GDM1 (cell line): ENCODE data around the gene PTPRZ1.

Experiments
- DNase-seq: peaks from one replicate; lab custom pipeline; 2025; lab: John Stamatoyannopoulos, UW

Gene PTPRZ1

GRCh38 chr7:122054393-122054792 lies 181.4 kb downstream of the PTPRZ1 start:
- DNase-seq = no peak

- no peak for DNase-seq
Measured at GRCh38 chr7:122055073-122055472, 182.1 kb downstream of the PTPRZ1 start.

- DNase-seq = no peak
Measured at GRCh38 chr7:122056977-122057376, 184.0 kb downstream of the PTPRZ1 start.

GRCh38 chr7:122059542-122059941 lies 186.6 kb downstream of the PTPRZ1 start:
- DNase-seq = no peak

- DNase-seq = no peak
Measured at GRCh38 chr7:122063146-122063545, 190.2 kb downstream of the PTPRZ1 start.

GRCh38 chr7:122064971-122065370 lies 192.0 kb downstream of the PTPRZ1 start:
- DNase-seq = no peak

GRCh38 chr7:122067077-122067476 lies 194.1 kb downstream of the PTPRZ1 start:
- DNase-seq = no peak

- no peak for DNase-seq
Measured at GRCh38 chr7:122068046-122068445, 195.1 kb downstream of the PTPRZ1 start.

- no peak for DNase-seq
Measured at GRCh38 chr7:122068999-122069398, 196.0 kb downstream of the PTPRZ1 start.

GRCh38 chr7:122070062-122070461 lies 197.1 kb downstream of the PTPRZ1 start:
- DNase-seq = no peak

- DNase-seq = no peak
Measured at GRCh38 chr7:122070834-122071233, 197.9 kb downstream of the PTPRZ1 start.

GRCh38 chr7:122072272-122072671 lies 199.3 kb downstream of the PTPRZ1 start:
- no peak for DNase-seq

- no peak for DNase-seq
Measured at GRCh38 chr7:122072924-122073599, 200.1 kb downstream of the PTPRZ1 start.

GRCh38 chr7:122073635-122074034 lies 200.7 kb downstream of the PTPRZ1 start:
- DNase-seq = no peak

GRCh38 chr7:122082160-122082559 lies 209.2 kb downstream of the PTPRZ1 start:
- no peak for DNase-seq

GRCh38 chr7:122082670-122083069 lies 209.7 kb downstream of the PTPRZ1 start:
- DNase-seq = no peak

GRCh38 chr7:122092964-122093797 lies 220.2 kb downstream of the PTPRZ1 start:
- peak; percentile 24 for DNase-seq

GRCh38 chr7:122094549-122094948 lies 221.6 kb downstream of the PTPRZ1 start:
- no peak for DNase-seq

GRCh38 chr7:122095642-122096041 lies 222.7 kb downstream of the PTPRZ1 start:
- no peak for DNase-seq

GRCh38 chr7:122100021-122100420 lies 227.1 kb downstream of the PTPRZ1 start:
- no peak for DNase-seq

- no peak for DNase-seq
Measured at GRCh38 chr7:122103064-122103463, 230.1 kb downstream of the PTPRZ1 start.
